ENCODE data around the gene CRYGN. TPM values are rescaled to one million over a fixed set of nuclear protein-coding genes. Genes with fewer than 3 reads are reported as not detected.

Gene CRYGN
- total and polyA plus RNA-seq, 2 of the 13 experiments (the other 11 are each of a cell fraction or from before 2014, with no cell fraction given): 0.11 TPM; not detected in 1

- intact Hi-C loops (cut with micrococcal nuclease; ENCODE audit: unreplicated experiment): no loop called here
- POLR2A ChIA-PET: no interaction called here
- no peak for DNase-seq (ENCODE audit: low spot score)
- Histone ChIP-seq H3K9me3 (ENCODE audit: low read length) (no peaks in the 10 kb centered on the region; the same call in 1 of the 2 replicates), H3K9ac (ENCODE audit: insufficient read depth, low read depth, low read length) (no peak overlapping the region), H3K36me3 (replicated peaks in 1 of 2; ENCODE audit: control insufficient read depth in 1 of 2, insufficient read depth in 2 of 2, low read length in 2 of 2) (no peaks in the 10 kb centered on the region), H3K27ac (ENCODE audit: extremely low read length, insufficient read depth, low read length) (no peak overlapping the region), H3K4me1 (ENCODE audit: insufficient read depth, low read length) (no peaks in the 10 kb centered on the region; the same call in 1 of the 2 replicates), H3K79me2 (ENCODE audit: insufficient read depth, low read length) (no peaks in the 10 kb centered on the region), H3K27me3 (ENCODE audit: control insufficient read depth in 1 of 2, insufficient read depth in 2 of 2, low read length in 2 of 2) (peaks cover 6 to 18% of the 10 kb centered on the region in 2 experiments; a peak in 4 of 5 replicates), H2AFZ (ENCODE audit: low read length) (no peak overlapping the region), H4K20me1 (ENCODE audit: insufficient read depth, low read length) (peaks cover 2% of the 10 kb centered on the region; the same call in 1 of the 2 replicates), H3K4me2 (ENCODE audit: low read depth, low read length) (no peak overlapping the region), H3K4me3 (replicated peaks in 1 of 3; ENCODE audit: insufficient read depth in 1 of 3, low read depth in 2 of 3, low read length in 3 of 3) (no peak overlapping the region)
- WGBS (ENCODE audit: low lambda C conversion rate): 9% methylated on average over 5 of the region's 5 CpGs
- no TSS peak for BruUV-seq (replicated peaks)
- CTCF ChIA-PET (ENCODE audit: low intra/inter-chr PET ratio, low total read pairs): no interaction called here
- in situ Hi-C loops (cut with HindIII; ENCODE audit: extremely low pct_ligation_motif_present, low pct_unique_long_range_greater_than_20kb): no loop called here
- FAIRE-seq: no peak
- ATAC-seq: no peak
- TF ChIP-seq REXO4 (CRISPR knock-in tag; IDR thresholded peaks at IDR 0.05; ENCODE audit: borderline replicate concordance) (no peak), ELF4 (CRISPR knock-in tag; IDR thresholded peaks at IDR 0.05; ENCODE audit: borderline replicate concordance) (no peak), GLMP (CRISPR knock-in tag; IDR thresholded peaks at IDR 0.05; ENCODE audit: borderline replicate concordance) (no peak), ZNF207 (IDR thresholded peaks at IDR 0.05; ENCODE audit: borderline replicate concordance) (no peak), MZF1 (CRISPR knock-in tag; IDR thresholded peaks at IDR 0.05; ENCODE audit: borderline replicate concordance) (no peak), KDM5B (CRISPR knock-in tag; IDR thresholded peaks at IDR 0.05; ENCODE audit: borderline replicate concordance) (no peak), E2F5 (CRISPR knock-in tag; conservative IDR thresholded peaks at IDR 0.05) (no peak), ZNF558 (CRISPR knock-in tag; IDR thresholded peaks at IDR 0.05; ENCODE audit: borderline replicate concordance) (no peak), HDAC2 (CRISPR knock-in tag; IDR thresholded peaks at IDR 0.05) (no peak), ZNF598 (CRISPR knock-in tag; IDR thresholded peaks at IDR 0.05; ENCODE audit: borderline replicate concordance) (no peak), AGO2 (optimal IDR thresholded peaks at IDR 0.05; ENCODE audit: low read depth, low read length) (no peak), BCLAF1 (IDR thresholded peaks at IDR 0.05) (no peak), SSRP1 (CRISPR knock-in tag; IDR thresholded peaks at IDR 0.05) (no peak), ZNF263 (CRISPR knock-in tag; IDR thresholded peaks at IDR 0.05) (no peak), ZBTB20 (CRISPR knock-in tag; IDR thresholded peaks at IDR 0.05; ENCODE audit: borderline replicate concordance, low read depth) (no peak), ZNF20 (CRISPR knock-in tag; IDR thresholded peaks at IDR 0.05) (no peak), ZNF44 (CRISPR knock-in tag; IDR thresholded peaks at IDR 0.05) (no peak)
Observed at GRCh38 chr7:151422212-151422611, 17.7 kb downstream of the CRYGN start.
